Hepatocyte (in vitro differentiated cells): ENCODE measurements around the gene ATAD1. TPM values are rescaled to one million over a fixed set of nuclear protein-coding genes. Genes with fewer than 3 reads are reported as not detected.
"Not testable (repeated sequence)": the region's sequence is repeated elsewhere in the genome, so short reads cannot be mapped to it uniquely, and the experiment has no call there.

Experiments used
- DNase-seq: peaks from one replicate; pipeline ENCODE4 v3.0.0-alpha.2; 2016; ENCODE audit warnings: low spot score
- H2AFZ ChIP-seq: fragments of 200-600 bp; sonication (generic); 2 replicates; pipeline ENCODE4 v1.6.0; 2016; ENCODE audit warnings: antibody characterized with exemption, mild to moderate bottlenecking
- H3K27ac ChIP-seq: fragments of 200-600 bp; sonication (generic); 2 replicates; pipeline ENCODE4 v1.5.1; 2016; ENCODE audit warnings: mild to moderate bottlenecking
- H3K27me3 ChIP-seq: fragments of 200-600 bp; sonication (generic); 2 replicates; pipeline ENCODE4 v1.6.1; 2016
- H3K36me3 ChIP-seq: fragments of 200-600 bp; sonication (generic); replicated peaks from 2 replicates; pipeline ENCODE4 v1.5.1; 2016; ENCODE audit warnings: low read depth; ENCODE audit not compliant: insufficient read depth
- H3K4me1 ChIP-seq: fragments of 200-600 bp; sonication (generic); 2 replicates; pipeline ENCODE4 v1.5.1; 2016; ENCODE audit warnings: mild to moderate bottlenecking, moderate library complexity; ENCODE audit not compliant: insufficient read depth
- H3K4me2 ChIP-seq: fragments of 200-600 bp; sonication (generic); 2 replicates; pipeline ENCODE4 v1.6.0; 2016
- H3K4me3 ChIP-seq: fragments of 200-600 bp; sonication (generic); 2 replicates; pipeline ENCODE4 v1.5.1; 2016; ENCODE audit warnings: mild to moderate bottlenecking
- H3K79me2 ChIP-seq: fragments of 200-600 bp; sonication (generic); 2 replicates; pipeline ENCODE4 v1.6.0; 2017; ENCODE audit warnings: mild to moderate bottlenecking
- H3K9me2 ChIP-seq: fragments of 200-600 bp; sonication (generic); replicated peaks from 2 replicates; pipeline ENCODE4 v1.6.0; 2017; ENCODE audit warnings: mild to moderate bottlenecking; ENCODE audit not compliant: insufficient read depth
- H3K9me3 ChIP-seq: fragments of 200-600 bp; sonication (generic); 2 replicates; pipeline ENCODE4 v1.5.1; 2016; ENCODE audit warnings: low read depth, mild to moderate bottlenecking
- H4K20me1 ChIP-seq: fragments of 200-600 bp; sonication (generic); 2 replicates; pipeline ENCODE4 v1.6.0; 2016; ENCODE audit warnings: mild to moderate bottlenecking; ENCODE audit not compliant: insufficient read depth, poor library complexity, severe bottlenecking
- EZH2 ChIP-seq: fragments of 200-600 bp; sonication (generic); IDR thresholded peaks from 2 replicates; pipeline ENCODE4 v1.6.1; 2016; ENCODE audit warnings: antibody characterized with exemption, mild to moderate bottlenecking, borderline replicate concordance
- EZH2phosphoT487 ChIP-seq: fragments of 200-600 bp; sonication (generic); IDR thresholded peaks from one replicate; pipeline ENCODE4 v1.6.1; 2018; ENCODE audit warnings: antibody characterized with exemption, mild to moderate bottlenecking, low read depth, moderate library complexity; ENCODE audit not compliant: unreplicated experiment, severe bottlenecking
- WGBS: methylation state at CpG from one replicate; pipeline ENCODE4 v1.1.6; 2016; ENCODE audit warnings: low lambda C conversion rate; ENCODE audit errors: missing lambda C conversion rate; 5-methylcytosine and 5-hydroxymethylcytosine counted together
- polyA plus RNA-seq: library from polyadenylated mRNA; unstranded; fragments of >200 nt; fragmentation: Nextera tagmentation; extraction: Ambion mirVana; gene quantifications from 2 replicates; pipeline ENCODE4 v1.2.1, GENCODE V29; 2016
- total RNA-seq: library from RNA; depleted of rRNA; stranded (reverse); fragments of >200 nt; gene quantifications from 2 replicates; pipeline ENCODE4 v1.2.3, GENCODE V29; 2014
- TF ChIP-seq, protein P1 (sequence below): fragments of 200-600 bp; sonication (generic); IDR thresholded peaks from 2 replicates; pipeline ENCODE4 v1.5.1; 2016; ENCODE audit warnings: antibody characterized with exemption, mild to moderate bottlenecking; ENCODE audit not compliant: poor library complexity

The ATAD1 gene
- total and polyA plus RNA-seq, 2 experiments from 2014 or later: 33.4 to 50.7 TPM

DNA sequence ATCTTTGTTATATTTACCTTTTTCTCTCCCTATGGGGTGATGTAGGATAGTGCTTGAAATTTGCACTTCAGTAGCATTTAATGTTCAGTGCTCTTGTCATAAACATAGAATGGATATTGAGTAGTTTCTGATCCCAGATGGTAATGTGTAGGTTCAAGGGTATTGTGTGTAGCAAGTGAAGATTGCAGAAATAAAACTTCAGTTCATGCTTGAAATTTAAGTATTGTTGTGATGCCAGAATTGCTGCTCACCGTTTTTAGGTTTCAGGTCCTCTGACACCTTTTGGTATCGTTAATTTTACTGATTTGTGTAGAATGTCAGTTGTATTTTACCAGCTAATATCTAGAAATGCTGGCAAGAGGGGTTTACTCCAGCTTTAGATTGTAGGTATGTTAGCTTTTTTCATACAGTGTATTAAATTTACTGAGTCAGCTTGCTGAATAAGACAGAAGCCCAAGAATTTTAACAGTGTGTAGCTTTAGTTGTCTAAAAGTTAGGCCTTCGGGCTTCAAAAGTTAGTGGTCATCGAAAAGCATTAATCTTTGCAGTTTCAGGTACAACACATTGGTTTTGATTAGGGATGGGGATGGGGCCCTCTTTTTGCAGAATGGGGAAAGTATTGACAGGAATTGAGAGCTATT is 47.3 kb upstream of the ATAD1 start:
- TF ChIP-seq EZH2 (no peak), EZH2phosphoT487 (no peak)
- TF ChIP-seq, protein P1, sequence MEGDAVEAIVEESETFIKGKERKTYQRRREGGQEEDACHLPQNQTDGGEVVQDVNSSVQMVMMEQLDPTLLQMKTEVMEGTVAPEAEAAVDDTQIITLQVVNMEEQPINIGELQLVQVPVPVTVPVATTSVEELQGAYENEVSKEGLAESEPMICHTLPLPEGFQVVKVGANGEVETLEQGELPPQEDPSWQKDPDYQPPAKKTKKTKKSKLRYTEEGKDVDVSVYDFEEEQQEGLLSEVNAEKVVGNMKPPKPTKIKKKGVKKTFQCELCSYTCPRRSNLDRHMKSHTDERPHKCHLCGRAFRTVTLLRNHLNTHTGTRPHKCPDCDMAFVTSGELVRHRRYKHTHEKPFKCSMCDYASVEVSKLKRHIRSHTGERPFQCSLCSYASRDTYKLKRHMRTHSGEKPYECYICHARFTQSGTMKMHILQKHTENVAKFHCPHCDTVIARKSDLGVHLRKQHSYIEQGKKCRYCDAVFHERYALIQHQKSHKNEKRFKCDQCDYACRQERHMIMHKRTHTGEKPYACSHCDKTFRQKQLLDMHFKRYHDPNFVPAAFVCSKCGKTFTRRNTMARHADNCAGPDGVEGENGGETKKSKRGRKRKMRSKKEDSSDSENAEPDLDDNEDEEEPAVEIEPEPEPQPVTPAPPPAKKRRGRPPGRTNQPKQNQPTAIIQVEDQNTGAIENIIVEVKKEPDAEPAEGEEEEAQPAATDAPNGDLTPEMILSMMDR: no peak
- 8% methylated on average over 4 of the region's 4 CpGs for WGBS
- H3K27me3 ChIP-seq: no peaks in the 10 kb centered on the region
- H3K9me2 ChIP-seq: no peaks in the 10 kb centered on the region
- H3K4me2 ChIP-seq: peak overlapping the region; percentile 83
- no peak for DNase-seq
- peaks cover 63% of the 10 kb centered on the region for H3K79me2 ChIP-seq
- peaks cover 59% of the 10 kb centered on the region for H4K20me1 ChIP-seq
- peak overlapping the region; percentile 81 for H3K4me3 ChIP-seq
- H3K4me1 ChIP-seq: peaks cover 10% of the 10 kb centered on the region
- no peak overlapping the region for H2AFZ ChIP-seq
- H3K9me3 ChIP-seq: no peaks in the 10 kb centered on the region
- peak overlapping the region; percentile 98 for H3K27ac ChIP-seq
- H3K36me3 ChIP-seq: no peaks in the 10 kb centered on the region

DNA sequence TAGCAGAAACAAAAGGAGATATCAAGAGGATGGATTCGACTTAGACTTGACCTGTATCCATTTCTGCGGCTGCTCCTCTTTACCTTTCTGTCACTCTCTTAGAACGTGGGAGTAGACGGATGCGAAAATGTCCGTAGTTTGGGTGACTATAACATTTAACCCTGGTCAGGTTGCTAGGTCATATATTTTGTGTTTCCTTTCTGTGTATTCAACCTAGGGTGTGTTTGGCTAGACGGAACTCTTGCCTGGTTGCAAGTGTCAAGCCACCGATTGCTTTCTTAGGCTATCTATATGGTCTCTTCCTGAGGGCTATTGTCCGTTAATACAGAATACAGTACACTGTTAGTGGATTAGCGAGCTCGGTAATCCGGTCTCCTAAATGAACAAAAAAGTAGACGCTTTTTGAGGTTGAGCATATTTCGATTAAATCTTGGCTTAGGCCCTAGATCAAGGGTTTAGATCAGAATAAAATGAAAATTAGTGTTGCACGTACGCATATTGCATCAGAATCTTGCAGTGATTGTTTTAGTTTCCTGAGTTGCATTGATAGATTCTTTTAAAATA is 46.6 kb upstream of the ATAD1 start:
- Histone ChIP-seq H3K79me2 (peaks cover 55% of the 10 kb centered on the region), H3K4me3 (peak overlapping the region; percentile 81), H3K36me3 (no peaks in the 10 kb centered on the region), H3K4me1 (peaks cover 3% of the 10 kb centered on the region), H3K9me3 (no peaks in the 10 kb centered on the region), H4K20me1 (peaks cover 52% of the 10 kb centered on the region), H3K27me3 (no peaks in the 10 kb centered on the region), H3K27ac (peak overlapping the region; percentile 98), H3K9me2 (no peaks in the 10 kb centered on the region), H2AFZ (no peak overlapping the region), H3K4me2 (peak overlapping the region; percentile 83)
- DNase-seq: no peak
- under 1% methylated on average over 16 of the region's 16 CpGs for WGBS
- TF ChIP-seq, protein P1: no peak
- no peak for TF ChIP-seq EZH2
- TF ChIP-seq EZH2phosphoT487: no peak

DNA sequence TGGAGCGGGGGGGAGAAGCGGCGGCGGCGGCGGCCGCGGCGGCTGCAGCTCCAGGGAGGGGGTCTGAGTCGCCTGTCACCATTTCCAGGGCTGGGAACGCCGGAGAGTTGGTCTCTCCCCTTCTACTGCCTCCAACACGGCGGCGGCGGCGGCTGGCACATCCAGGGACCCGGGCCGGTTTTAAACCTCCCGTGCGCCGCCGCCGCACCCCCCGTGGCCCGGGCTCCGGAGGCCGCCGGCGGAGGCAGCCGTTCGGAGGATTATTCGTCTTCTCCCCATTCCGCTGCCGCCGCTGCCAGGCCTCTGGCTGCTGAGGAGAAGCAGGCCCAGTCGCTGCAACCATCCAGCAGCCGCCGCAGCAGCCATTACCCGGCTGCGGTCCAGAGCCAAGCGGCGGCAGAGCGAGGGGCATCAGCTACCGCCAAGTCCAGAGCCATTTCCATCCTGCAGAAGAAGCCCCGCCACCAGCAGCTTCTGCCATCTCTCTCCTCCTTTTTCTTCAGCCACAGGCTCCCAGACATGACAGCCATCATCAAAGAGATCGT is 46.0 kb upstream of the ATAD1 start:
- peaks cover 50% of the 10 kb centered on the region for H3K79me2 ChIP-seq

DNA sequence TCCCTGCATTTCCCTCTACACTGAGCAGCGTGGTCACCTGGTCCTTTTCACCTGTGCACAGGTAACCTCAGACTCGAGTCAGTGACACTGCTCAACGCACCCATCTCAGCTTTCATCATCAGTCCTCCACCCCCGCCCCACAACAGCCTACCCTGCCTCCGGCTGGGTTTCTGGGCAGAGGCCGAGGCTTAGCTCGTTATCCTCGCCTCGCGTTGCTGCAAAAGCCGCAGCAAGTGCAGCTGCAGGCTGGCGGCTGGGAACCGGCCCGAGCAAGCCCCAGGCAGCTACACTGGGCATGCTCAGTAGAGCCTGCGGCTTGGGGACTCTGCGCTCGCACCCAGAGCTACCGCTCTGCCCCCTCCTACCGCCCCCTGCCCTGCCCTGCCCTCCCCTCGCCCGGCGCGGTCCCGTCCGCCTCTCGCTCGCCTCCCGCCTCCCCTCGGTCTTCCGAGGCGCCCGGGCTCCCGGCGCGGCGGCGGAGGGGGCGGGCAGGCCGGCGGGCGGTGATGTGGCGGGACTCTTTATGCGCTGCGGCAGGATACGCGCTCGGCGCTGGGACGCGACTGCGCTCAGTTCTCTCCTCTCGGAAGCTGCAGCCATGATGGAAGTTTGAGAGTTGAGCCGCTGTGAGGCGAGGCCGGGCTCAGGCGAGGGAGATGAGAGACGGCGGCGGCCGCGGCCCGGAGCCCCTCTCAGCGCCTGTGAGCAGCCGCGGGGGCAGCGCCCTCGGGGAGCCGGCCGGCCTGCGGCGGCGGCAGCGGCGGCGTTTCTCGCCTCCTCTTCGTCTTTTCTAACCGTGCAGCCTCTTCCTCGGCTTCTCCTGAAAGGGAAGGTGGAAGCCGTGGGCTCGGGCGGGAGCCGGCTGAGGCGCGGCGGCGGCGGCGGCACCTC is 45.3 kb upstream of the ATAD1 start, which contains the start of the genes KLLN and PTEN:
KLLN (minus strand) TSS at position 481 of the 891 bp plus-strand sequence. CDS start 1,046 bp downstream, outside the sequence.
PTEN (plus strand) TSS at position 573 of the 891 bp plus-strand sequence. CDS start 845 bp downstream, outside the sequence.
- Histone ChIP-seq H3K36me3 (no peaks in the 10 kb centered on the region), H3K4me2 (peak within 1 kb of the TSS; percentile 93), H3K79me2 (peaks cover 43% of the 10 kb centered on the region), H3K27ac (peak within 1 kb of the TSS; percentile 98), H3K9me3 (no peaks in the 10 kb centered on the region), H3K4me3 (peak within 1 kb of the TSS; percentile 81), H3K27me3 (no peaks in the 10 kb centered on the region), H3K4me1 (no peaks in the 10 kb centered on the region), H3K9me2 (no peaks in the 10 kb centered on the region), H2AFZ (peak within 1 kb of the TSS; percentile 86), H4K20me1 (peaks cover 40% of the 10 kb centered on the region)
- no peak for TF ChIP-seq EZH2phosphoT487
- no peak for TF ChIP-seq EZH2
- TF ChIP-seq, protein P1: no peak
- under 1% methylated on average over 43 of the region's 89 CpGs for WGBS
- peak; percentile 95 for DNase-seq

More for the DNA sequence above, 46.0 kb upstream of the ATAD1 start:
- H3K36me3 ChIP-seq, H3K4me1 ChIP-seq, H3K9me2 ChIP-seq, H3K9me3 ChIP-seq, H2AFZ ChIP-seq, H3K27me3 ChIP-seq: not testable (repeated sequence)
- Histone ChIP-seq H3K4me3 (peak overlapping the region; percentile 81), H3K27ac (peak overlapping the region; percentile 98), H4K20me1 (peaks cover 46% of the 10 kb centered on the region), H3K4me2 (peak overlapping the region; percentile 83)
- peak; percentile 40 for DNase-seq
- WGBS: 2% methylated on average over 34 of the region's 47 CpGs
